RCC 7860 (cell line): ENCODE data around the gene SUN5.

Experiments used
- DNase-seq: peaks from one replicate; pipeline ENCODE4 v3.0.0-alpha.2; 2015; ENCODE audit warnings: low spot score
- FAIRE-seq: peaks from 2 replicates; lab custom pipeline; 2012; peaks lifted over from hg19 to GRCh38; lab: Jason Lieb, UNC

The SUN5 gene

DNA sequence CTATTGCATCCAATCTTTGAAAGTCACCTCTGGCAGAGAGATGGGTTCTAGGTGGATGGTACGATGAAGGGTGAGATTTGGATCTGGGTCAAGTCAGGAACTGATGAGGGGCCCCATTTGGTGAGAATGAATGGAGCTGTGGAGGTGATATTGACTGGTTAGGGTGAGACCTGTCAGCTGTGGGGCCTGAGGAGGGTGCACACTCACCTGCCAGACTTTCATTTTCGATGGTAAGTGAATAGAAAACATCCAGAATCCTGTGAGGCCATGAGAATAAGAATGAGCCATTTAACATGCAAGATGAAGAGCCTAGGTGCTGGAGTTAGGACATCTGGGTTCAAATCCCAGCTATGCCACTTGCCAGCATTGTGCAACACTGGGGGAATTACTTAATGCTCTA lies 6.8 kb downstream of the SUN5 start:
- no peak for DNase-seq
- FAIRE-seq: no peak

DNA sequence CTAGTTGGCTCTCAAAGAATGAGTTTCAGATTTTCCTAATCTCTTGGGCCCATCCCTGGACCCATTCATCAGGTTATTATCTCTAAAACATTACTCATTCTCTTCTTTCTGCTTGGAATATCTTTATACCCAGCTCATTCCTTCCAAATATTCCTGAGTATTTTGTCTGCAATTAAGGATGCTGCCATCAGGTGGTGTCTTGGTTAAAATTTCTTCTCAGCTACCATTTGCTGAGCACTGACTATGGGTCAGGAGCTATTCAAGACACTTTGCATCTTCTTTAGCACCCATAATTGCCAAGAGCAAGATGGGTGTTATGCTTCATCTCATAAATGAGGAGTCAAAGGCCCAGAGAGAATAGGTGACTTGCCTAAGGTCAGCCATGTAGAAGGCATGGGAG lies 8.4 kb downstream of the SUN5 start:
- no peak for DNase-seq
- FAIRE-seq: no peak

DNA sequence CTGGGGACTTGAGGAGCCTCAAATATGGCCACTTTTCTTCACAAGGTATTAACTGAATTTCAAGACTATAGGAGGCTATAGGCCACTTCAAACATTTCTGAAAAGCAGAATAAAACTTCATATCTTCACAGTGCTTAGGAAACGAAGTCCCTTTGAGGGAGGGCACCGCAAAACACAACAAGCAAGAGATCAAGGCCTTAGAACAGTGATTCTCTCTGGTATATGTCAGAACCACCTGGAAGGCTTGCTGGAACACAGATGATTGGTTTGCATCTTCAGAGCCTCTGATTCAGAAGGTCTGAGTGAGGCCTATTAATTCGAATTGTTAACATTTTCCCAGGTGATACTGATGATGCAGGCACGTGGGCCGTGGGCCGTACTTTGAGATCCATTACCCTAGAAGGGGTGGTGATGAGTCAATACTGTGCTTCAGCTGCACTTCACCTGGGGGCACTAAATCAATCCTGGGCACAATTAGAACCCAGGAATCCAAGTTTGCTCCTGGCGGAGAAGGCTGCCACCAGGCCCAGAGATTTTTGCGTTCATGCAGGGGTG lies 10.7 kb downstream of the SUN5 start:
- FAIRE-seq (no peak), DNase-seq (no peak)

DNA sequence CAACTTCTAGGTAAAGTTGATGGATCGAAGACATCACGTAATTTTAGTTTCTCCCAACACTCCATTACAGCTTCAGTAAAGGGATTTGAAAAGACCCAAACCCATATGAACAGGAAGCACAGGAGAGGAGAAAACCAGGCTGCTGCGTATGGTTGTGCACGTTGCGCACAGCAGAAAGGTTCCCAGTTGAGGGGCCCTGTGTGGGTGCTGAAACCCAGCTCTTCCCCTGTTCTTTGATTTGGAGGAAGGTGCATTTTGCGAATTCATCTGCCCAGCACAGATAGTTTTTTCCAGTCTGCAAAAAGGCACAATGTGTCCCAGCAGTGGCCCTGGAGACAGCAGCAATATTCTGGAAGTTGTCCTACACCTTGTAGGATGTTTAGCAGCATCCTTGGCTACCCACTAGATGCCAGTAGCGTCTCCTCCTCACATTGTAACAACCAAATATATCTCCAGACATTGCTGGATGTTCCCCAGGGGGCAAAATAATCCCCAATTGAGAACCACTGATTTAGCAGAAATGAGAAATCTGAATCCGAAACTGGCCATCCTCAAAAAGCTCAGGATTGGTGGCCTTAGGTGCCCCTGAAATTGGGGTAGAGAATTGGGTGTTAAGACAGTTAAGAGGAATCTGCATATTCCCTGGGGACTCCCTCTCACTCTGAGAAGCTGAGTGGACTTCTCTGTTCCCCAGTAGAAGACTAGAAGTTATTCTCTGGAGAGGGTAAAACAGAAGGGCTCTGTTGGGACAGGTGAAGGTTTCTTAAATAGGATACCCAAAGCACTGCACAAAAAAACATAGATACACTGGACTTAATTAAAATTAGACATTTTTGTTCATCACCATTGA lies 12.2 kb downstream of the SUN5 start:
- FAIRE-seq: no peak
- DNase-seq: no peak

DNA sequence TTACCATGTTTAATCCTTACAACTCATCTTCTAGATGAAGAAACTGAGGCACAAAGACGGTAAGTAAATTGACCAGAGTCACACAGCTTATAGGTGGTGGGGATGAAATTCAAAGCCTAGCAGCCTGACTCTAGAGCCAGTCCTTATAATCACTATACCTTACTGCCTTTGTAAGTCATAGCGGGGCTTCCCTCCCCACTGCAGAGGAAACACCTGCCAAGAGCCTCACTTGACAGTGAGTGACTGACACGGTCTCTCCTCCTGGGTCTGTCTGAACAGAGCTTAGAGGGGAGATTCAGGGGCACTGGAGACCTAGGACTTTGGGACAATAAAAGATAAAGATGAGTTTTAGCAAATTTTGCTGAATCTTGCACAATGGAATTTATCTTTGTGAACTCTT lies 12.8 kb downstream of the SUN5 start:
- no peak for FAIRE-seq
- no peak for DNase-seq

DNA sequence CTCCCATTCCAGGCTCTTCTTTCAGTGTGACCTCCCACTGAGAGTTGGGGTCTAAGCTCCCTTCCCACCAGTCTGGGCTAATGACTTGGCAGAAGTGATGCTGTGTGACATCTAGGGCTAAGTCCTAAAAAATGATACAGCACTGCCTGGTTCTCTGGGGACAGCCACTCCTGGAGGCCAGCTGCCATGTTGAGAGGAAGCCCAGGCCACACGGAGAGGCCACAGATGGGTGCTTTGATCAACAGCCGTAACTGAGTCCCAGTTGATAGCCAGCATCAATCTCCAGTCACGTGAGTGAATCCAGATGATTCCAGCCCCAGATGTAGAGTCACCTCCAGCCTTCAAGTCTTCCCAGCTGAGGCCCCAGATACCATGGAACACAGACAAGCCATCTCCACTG lies 13.8 kb downstream of the SUN5 start:
- FAIRE-seq (no peak), DNase-seq (no peak)

DNA sequence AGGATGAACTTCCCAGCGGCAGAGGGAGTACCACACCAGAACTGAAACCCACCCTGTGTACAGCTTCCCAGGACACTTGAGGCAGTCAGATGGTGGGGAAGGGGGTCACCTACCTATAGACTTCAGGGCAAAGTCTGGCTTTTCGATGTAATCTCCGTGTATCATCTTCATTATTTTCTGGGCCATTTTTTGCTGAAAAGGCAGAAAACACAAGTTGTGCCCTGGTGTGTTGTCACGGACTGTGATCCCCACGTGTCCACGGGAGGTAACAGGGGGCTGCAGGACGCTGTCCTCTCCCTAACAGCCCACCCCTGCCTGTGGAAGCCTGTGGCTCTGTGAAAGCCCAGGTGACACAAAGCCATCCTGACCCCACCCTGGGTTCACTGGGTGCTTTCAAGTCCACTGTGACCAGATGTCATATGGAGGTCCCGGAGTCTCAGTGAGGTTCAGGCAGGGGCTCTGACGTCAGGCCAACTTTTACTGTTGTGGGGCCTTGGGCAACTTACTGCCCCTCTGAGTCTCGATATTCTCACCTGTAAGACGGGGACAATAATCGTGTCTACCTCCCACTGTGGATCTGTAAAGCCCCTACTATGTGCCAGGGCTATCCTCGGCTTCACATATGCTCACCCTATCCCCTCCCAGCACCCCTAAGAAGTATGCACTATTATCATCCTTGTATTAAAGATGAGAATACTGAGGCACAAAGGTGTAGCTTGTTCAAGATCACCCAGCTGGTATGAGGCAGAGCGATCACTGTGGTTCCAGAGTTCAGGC lies 14.5 kb downstream of the SUN5 start:
- FAIRE-seq (no peak), DNase-seq (no peak)

DNA sequence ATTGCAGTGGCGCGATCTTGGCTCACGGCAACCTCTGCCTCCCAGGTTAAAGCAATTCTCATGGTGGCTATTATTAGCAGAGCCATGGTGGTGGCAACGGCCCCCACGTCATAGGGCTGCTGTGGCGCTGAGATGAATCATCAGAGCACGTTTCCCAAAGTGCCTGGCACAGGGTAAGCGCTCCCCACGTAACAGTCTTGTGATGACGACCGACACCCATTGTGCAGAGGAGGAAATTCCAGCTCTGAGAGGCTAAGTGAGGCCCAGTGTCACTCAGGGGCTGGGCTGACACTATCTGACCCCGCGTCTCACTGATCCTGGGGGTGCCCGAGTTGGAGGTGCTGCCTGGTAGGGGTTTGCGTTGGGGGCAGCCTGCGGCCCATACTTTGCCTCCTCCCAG lies 16.2 kb downstream of the SUN5 start:
- FAIRE-seq (no peak), DNase-seq (no peak)

DNA sequence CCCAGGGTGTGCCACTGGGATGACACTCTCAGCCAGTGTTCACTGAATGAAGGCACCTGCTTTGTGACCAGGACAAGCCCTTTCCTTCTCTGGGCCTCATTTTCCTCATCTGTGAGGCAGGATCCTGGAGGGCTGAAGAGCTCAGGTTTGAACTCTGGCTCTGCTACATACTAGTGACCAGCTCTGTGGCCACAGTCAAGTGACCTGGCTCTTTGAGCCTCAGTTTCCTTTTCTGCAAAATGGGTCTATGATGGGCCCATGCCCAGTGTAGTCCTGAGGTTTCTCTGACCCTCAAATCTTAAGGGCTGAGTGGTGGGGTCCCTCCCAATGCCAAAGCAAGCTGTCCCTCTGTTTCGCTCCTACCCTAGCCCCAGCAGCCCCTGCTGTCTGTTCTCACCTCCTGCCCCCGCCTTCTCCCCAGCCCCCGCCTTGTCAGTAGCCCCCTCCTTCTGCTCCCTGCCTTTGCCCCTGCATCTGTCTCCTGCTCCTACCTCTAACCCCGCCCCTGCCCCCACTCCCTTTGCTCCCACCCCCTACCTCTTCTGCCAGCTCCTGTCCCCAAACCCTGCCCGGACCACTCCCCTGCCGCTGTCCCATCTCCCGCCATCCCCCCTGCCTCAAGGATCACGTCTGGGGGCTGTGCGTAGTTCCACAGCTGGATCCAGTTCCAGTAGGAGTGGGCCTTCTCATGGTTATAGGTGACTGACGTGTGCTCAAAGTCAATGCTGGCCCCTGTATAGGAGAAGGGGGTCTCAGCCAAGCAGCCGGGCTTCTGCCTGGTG lies 17.0 kb downstream of the SUN5 start:
- FAIRE-seq (no peak), DNase-seq (no peak)

DNA sequence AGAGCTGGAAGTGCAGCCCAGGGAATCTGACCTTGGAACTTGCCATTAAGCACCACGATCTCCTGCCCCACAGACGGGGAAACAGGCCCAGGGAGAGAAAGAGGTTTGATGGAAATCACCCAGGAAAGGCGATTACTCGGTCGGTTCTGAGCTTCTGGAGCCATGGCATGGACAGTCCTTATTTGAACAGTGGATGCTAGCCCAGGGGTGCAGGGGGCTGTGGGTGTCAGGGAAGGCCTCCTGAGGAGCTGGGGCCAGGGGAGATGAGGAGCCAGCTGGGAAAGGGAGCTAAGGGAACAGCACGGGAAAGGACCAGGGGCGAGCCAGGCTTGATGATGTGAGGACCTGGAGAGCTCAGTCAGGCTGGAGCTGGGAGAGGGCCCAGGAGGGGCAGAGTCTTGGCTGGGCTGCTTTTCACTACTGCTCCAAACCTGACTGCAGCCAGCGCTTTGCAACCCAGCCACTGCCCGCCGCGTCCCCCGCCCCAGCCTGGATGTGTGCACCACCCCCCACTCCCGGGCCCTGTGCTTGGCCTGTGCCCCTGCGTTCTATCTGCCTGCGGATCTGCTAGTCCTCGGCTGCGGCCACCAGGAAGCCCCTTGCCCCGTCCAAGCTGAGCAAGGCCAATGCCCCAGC lies 17.8 kb downstream of the SUN5 start:
- FAIRE-seq (no peak), DNase-seq (no peak)

DNA sequence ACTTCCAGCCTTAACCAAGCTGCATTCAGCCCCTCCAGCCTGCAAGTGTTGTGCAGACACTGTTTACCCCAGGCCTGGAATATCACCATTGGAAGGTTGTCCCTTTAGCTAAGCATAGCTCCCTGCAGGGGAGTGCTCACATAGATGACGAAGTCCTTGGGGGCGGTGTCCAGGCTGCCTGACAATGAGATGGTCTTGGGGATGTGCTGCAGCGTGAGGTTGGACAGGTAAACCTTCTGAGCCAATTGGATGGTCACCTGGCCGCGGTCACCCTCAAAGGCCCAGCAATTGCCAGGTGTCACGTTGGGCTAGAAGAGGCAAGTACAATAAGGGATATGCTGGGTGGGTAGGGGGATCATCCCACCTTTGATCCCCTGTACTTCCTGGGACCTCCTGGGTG lies 18.6 kb downstream of the SUN5 start:
- DNase-seq (no peak), FAIRE-seq (no peak)

DNA sequence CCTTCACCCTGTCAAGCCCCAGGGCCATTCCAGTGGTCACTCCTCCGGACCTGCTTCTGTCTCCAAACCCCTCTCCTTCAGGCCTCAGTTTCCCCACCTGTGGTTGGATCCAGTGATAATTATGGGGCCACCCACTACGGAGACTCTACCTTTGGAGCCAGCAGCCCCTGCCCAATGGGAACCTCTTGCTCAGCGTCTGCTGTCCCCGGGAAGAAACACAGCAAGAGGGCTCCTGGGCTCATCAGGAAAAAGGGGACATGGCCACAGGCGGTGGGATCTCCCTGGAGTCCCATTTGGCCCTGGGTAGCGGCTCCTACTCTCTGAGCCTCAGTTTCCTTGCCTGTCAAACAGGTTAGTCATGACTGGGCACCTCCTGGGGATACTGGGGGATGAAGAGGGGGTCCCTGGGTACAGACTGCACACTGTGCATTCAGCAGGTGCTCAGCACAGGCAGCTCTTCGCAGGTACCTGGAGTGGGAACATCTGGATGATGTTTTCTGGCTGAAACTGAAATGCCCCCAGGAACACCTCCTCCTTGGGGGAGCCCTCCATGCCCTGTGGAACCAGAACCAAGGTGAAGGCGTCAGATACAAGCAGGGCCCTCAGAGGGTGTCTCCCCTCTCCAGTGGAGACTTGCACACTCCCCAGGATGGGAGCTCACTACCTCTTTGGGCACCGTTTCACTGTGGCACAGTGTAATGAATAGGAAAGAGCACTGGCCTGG lies 19.4 kb downstream of the SUN5 start:
- DNase-seq: no peak
- FAIRE-seq: no peak

DNA sequence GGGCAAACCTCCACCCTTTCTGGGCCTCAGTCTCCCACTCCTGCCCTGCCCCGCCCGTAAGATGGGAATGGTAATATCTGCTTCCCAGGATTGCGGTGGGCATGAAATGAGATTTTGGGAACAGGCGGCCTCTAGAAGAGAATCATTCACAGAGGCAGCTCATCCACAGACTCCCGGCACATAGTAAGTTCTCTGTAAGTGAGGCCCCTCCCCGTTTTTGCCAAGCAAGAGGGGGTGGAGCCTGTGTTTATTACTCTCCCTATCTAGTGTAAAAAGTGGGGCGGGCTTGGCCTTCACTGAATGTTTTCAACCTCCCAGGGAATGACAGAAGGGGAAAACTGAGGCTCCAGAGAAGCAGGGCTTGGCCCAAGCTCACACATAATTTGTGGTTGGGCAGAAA lies 20.0 kb downstream of the SUN5 start:
- DNase-seq (no peak), FAIRE-seq (no peak)

DNA sequence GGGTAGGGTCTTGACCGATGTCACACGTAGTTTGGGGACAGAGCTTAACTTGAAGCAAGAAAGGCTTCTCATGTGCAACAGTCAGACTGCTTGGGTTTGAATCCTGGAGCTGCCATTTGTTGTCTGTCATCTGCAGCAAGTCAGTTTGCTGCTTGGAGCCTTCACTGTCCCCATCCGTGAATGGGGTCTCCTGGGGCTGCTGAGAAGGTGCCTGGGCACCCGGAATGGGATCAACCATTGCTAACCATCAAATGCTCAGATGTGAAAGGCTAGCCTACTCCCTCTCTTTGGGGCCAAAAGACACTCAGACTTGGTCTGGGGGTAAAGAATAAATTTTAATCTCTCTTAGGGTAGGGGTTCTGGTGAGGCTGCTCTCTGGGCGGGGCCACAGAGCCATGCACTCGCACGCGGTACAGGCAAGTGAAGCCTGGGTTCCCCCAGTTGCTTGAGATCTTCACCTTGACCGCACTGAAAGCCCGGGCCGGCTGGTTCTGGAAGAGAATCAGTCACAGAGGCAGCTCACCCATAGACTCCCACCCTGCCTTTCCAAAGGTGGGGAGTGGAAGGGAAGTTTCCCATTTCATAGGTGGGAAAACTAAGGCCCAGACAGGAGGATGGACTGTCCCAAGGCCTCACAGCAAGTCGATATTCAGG lies 20.6 kb downstream of the SUN5 start:
- DNase-seq (no peak), FAIRE-seq (no peak)

DNA sequence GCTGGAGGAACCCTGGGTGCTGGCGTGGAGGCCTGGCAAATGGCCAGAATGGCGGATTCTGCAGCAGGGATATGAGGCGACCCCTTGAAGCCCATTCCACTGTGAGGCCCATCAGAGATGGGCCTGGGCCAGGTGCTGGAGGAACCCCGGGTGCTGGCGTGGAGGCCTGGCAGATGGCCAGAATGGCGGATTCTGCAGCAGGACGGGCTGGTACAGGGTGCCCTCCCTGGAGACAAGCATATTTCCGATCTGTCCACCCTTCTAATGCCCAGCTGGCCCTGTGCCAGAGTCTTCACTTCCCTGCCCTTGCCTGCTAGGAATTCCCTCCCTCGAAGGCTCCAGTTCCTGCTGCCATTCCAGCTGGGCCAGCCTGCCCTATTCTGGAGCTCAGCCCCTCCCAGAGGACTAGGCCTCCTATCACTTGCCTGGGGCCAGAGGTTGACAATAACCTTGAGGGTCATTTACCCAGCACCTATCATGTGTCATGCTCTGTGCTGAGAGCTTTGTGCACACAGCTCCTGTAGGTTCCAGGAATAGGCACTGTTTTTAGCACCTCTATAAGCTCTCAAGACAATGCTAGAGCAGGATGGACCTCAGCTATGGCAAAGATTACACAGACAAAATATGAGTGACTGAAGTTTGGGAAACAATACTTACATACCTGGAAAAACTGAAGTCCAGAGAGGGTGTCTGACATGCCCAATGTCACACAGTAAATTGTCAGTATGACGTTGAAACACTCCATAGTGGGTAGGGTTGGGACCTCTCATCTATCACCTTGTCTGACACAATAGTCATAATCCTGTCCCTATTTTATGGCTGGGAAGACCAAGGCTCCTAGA lies 21.4 kb downstream of the SUN5 start:
- DNase-seq: no peak
- no peak for FAIRE-seq

DNA sequence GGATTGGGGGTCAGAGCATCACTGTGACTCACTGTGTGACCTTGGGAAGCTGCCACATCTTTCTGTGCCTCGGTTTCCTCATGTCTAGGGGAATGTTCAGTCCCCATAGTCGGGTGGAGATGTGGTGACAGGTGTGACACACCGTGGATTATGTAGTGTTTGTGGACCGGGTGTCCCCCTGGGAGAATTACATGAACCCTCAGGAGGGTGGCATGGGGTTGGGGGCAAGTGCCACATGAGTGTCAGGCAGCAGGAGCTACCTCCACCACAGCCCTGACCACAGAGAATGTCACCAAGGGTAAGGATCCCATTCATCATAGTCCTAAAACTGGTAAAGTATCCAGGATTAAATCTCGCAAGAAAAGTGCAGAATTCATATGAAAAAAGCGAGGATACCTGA lies 23.2 kb downstream of the SUN5 start:
- FAIRE-seq (no peak), DNase-seq (no peak)

DNA sequence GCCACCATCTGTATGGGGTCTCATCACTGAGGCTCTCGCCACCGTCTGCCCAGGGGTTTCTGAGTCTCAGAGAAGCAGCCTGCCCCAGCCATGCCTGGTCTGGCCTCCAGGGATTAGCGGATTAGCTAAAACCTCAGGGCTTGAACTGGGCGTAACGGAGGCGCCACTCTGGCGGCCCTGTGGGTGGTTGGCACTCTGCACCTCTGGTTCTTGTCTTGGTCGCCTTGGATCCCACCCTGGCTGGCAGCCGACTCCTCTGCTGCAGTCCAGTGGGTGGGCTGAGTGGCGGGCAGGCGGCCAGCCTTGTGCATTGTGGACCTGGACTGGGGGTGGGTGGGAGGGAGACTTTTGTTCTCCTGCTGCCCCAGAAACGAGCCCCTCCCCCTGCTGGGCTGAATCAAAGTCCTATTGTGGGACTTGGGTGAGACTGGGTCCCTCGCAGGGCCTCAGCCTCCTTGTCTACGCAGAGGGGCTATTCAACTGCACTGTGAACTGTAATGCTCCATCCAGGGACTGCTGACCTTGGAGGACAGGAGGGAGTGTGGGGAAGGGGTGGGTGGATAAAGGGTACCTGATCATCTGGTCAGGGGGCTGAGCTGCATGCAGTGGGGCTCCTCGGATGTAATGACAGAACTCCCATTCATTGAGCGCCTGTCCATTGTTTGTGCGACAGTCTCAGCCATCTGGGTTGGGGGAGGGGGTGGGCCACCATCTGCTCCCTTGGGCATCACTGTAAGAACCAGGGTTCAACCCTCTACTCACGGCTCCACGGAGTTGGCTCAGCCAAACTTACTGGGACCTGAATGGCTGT lies 23.9 kb downstream of the SUN5 start:
- DNase-seq: no peak
- no peak for FAIRE-seq
